NT2/D1 (cell line): ENCODE results near the gene UBR1.

Source experiments
- DNase-seq: peaks from one replicate; pipeline ENCODE4 v3.0.0-alpha.2; 2011; ENCODE audit warnings: low read depth, low spot score
- H3K27me3 ChIP-seq: 2 replicates; pipeline ENCODE4 v1.6.0; 2011; ENCODE audit warnings: mild to moderate bottlenecking; ENCODE audit not compliant: insufficient read length, insufficient read depth
- H3K36me3 ChIP-seq: 2 replicates; pipeline ENCODE4 v1.6.1; 2011; ENCODE audit warnings: mild to moderate bottlenecking, low read length, mixed read lengths; ENCODE audit not compliant: insufficient read depth, insufficient read length
- H3K4me1 ChIP-seq: 2 replicates; pipeline ENCODE4 v1.5.1; 2011; ENCODE audit not compliant: insufficient read depth, insufficient read length
- H3K4me3 ChIP-seq: 2 replicates; pipeline ENCODE4 v1.5.1; 2011; ENCODE audit warnings: low read depth; ENCODE audit not compliant: insufficient read length
- H3K9ac ChIP-seq: 2 replicates; pipeline ENCODE4 v1.6.0; 2011; ENCODE audit warnings: low read depth; ENCODE audit not compliant: insufficient read length
- H3K9me3 ChIP-seq: 2 replicates; pipeline ENCODE4 v1.5.1; 2011; ENCODE audit warnings: mild to moderate bottlenecking, low read length; ENCODE audit not compliant: insufficient read depth
- SUZ12 ChIP-seq: IDR thresholded peaks from 2 replicates; pipeline ENCODE4 v1.6.1; 2011; ENCODE audit not compliant: insufficient read length, insufficient read depth; ENCODE audit errors: extremely low read depth
- YY1 ChIP-seq: IDR thresholded peaks from 2 replicates; pipeline ENCODE4 v1.6.1; 2011; ENCODE audit not compliant: insufficient read length, insufficient read depth
- ZNF274 ChIP-seq: IDR thresholded peaks from 2 replicates; pipeline ENCODE4 v1.6.1; 2011; ENCODE audit warnings: mild to moderate bottlenecking, low read depth, low read length

The UBR1 gene

GRCh38 chr15:43106486-43106829, 620 bp upstream of the UBR1 start:
- no peak for DNase-seq
- peaks cover 26% of the 10 kb centered on the region for H3K36me3 ChIP-seq
- TF ChIP-seq SUZ12 (no peak), ZNF274 (no peak), YY1 (no peak)

GRCh38 chr15:43105077-43105736, 631 bp downstream of the UBR1 start:
- H3K9ac ChIP-seq, result peak overlapping the region; percentile 69
- H3K27me3 ChIP-seq, result no peaks in the 10 kb centered on the region
- no peaks in the 10 kb centered on the region for H3K4me1 ChIP-seq
- H3K9me3 ChIP-seq, result no peaks in the 10 kb centered on the region
- no peak for DNase-seq
- TF ChIP-seq ZNF274 (no peak), SUZ12 (no peak), YY1 (no peak)
- H3K4me3 ChIP-seq, result peak overlapping the region; percentile 72
- H3K36me3 ChIP-seq, result peaks cover 33% of the 10 kb centered on the region

More at GRCh38 chr15:43106486-43106829, 620 bp upstream of the UBR1 start:
- peak overlapping the region; percentile 72 for H3K4me3 ChIP-seq
- H3K4me1 ChIP-seq, result no peaks in the 10 kb centered on the region
- H3K9ac ChIP-seq, result peak overlapping the region; percentile 77
- H3K9me3 ChIP-seq, result no peaks in the 10 kb centered on the region
- H3K27me3 ChIP-seq, result no peaks in the 10 kb centered on the region

- TF ChIP-seq ZNF274 (no peak), SUZ12 (no peak), YY1 (no peak)
- no peak overlapping the region for H3K9ac ChIP-seq
- peaks cover 36% of the 10 kb centered on the region for H3K36me3 ChIP-seq
- H3K9me3 ChIP-seq, result no peaks in the 10 kb centered on the region
- DNase-seq, result no peak
- no peaks in the 10 kb centered on the region for H3K4me1 ChIP-seq
- H3K4me3 ChIP-seq, result no peak overlapping the region
- no peaks in the 10 kb centered on the region for H3K27me3 ChIP-seq
These were observed 1.4 kb downstream of the UBR1 start for GRCh38 chr15:43104426-43104825.

GRCh38 chr15:43103907-43104306, 1.9 kb downstream of the UBR1 start:
- H3K4me3 ChIP-seq, result no peak overlapping the region
- no peak for TF ChIP-seq YY1
- no peak for TF ChIP-seq SUZ12
- TF ChIP-seq ZNF274, result no peak

GRCh38 chr15:43102187-43102586, 3.7 kb downstream of the UBR1 start:
- no peak overlapping the region for H3K9ac ChIP-seq
- H3K9me3 ChIP-seq, result no peaks in the 10 kb centered on the region
- no peaks in the 10 kb centered on the region for H3K4me1 ChIP-seq
- TF ChIP-seq ZNF274 (no peak), SUZ12 (no peak), YY1 (no peak)
- no peaks in the 10 kb centered on the region for H3K27me3 ChIP-seq
- H3K4me3 ChIP-seq, result no peak overlapping the region
- DNase-seq, result no peak
- peaks cover 44% of the 10 kb centered on the region for H3K36me3 ChIP-seq

More at GRCh38 chr15:43103907-43104306, 1.9 kb downstream of the UBR1 start:
- H3K9ac ChIP-seq, result no peak overlapping the region
- no peaks in the 10 kb centered on the region for H3K27me3 ChIP-seq
- no peak for DNase-seq
- H3K9me3 ChIP-seq, result no peaks in the 10 kb centered on the region
- H3K4me1 ChIP-seq, result no peaks in the 10 kb centered on the region
- peaks cover 36% of the 10 kb centered on the region for H3K36me3 ChIP-seq

- H3K4me1 ChIP-seq, result no peaks in the 10 kb centered on the region
- no peak overlapping the region for H3K9ac ChIP-seq
- no peak overlapping the region for H3K4me3 ChIP-seq
- no peaks in the 10 kb centered on the region for H3K9me3 ChIP-seq
- no peaks in the 10 kb centered on the region for H3K27me3 ChIP-seq
- no peak for DNase-seq
- H3K36me3 ChIP-seq, result peaks cover 45% of the 10 kb centered on the region
- TF ChIP-seq YY1 (no peak), ZNF274 (no peak), SUZ12 (no peak)
These were observed 4.9 kb downstream of the UBR1 start for GRCh38 chr15:43100971-43101370.

- H3K9me3 ChIP-seq, result no peaks in the 10 kb centered on the region
- H3K36me3 ChIP-seq, result peaks cover 42% of the 10 kb centered on the region
- no peak for DNase-seq
- H3K27me3 ChIP-seq, result no peaks in the 10 kb centered on the region
- no peak for TF ChIP-seq YY1
- TF ChIP-seq SUZ12, result no peak
- no peak for TF ChIP-seq ZNF274
- no peaks in the 10 kb centered on the region for H3K4me1 ChIP-seq
- no peak overlapping the region for H3K9ac ChIP-seq
- H3K4me3 ChIP-seq, result no peak overlapping the region
These were observed 6.6 kb downstream of the UBR1 start for GRCh38 chr15:43099105-43099845.
